GM10266 (cell line): ENCODE data around the gene GLRX5.
A peak's percentile ranks its signal among the peaks of the same experiment; 100 is the strongest.

Experiments
- DNase-seq: peaks from one replicate; pipeline ENCODE4 v3.0.0; 2012; ENCODE audit errors: extremely low spot score
- TF ChIP-seq, protein P1 (sequence below): IDR thresholded peaks from 2 replicates; pipeline ENCODE4 v1.5.1; 2012; ENCODE audit warnings: mild to moderate bottlenecking, low read depth; ENCODE audit not compliant: control insufficient read depth, insufficient read depth; ENCODE audit errors: missing control alignments

GLRX5 gene

DNA sequence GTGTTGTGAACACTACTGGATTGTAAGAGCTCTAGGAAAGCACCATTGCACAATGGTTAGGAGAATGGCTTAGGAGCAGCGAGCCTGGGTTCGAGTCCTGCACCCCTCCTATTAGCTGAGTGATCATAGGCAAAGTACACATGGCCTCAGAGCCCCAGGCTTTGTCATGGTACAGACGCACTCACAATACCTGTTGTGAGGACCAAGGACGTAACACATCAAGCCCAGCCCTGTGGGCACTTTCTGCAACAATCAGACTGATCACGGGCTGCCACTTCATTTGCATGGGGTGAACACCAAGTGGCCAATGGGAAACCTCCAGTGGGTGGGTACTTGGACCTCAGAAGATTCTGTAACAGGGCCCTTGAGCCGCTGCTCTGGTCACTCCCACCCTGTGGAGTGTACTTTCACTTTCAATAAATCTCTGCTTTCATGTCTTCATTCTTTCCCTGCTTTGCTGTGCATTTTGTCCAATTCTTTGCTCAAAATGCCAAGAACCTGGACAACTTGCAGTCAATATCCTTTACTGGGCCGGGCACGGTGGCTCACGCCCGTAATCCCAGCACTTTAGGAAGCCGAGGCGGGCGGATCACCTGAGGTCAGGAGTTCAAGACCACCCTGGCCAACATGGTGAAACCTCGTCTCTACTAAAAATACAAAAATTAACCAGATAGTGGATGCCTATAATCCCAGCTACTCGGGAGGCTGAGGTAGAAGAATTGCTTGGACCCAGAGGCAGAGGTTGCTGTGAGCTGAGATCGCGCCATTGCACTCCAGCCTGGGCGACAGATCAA lies 28.2 kb downstream of the GLRX5 start:
- TF ChIP-seq, protein P1, sequence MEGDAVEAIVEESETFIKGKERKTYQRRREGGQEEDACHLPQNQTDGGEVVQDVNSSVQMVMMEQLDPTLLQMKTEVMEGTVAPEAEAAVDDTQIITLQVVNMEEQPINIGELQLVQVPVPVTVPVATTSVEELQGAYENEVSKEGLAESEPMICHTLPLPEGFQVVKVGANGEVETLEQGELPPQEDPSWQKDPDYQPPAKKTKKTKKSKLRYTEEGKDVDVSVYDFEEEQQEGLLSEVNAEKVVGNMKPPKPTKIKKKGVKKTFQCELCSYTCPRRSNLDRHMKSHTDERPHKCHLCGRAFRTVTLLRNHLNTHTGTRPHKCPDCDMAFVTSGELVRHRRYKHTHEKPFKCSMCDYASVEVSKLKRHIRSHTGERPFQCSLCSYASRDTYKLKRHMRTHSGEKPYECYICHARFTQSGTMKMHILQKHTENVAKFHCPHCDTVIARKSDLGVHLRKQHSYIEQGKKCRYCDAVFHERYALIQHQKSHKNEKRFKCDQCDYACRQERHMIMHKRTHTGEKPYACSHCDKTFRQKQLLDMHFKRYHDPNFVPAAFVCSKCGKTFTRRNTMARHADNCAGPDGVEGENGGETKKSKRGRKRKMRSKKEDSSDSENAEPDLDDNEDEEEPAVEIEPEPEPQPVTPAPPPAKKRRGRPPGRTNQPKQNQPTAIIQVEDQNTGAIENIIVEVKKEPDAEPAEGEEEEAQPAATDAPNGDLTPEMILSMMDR = no peak
- DNase-seq = no peak

DNA sequence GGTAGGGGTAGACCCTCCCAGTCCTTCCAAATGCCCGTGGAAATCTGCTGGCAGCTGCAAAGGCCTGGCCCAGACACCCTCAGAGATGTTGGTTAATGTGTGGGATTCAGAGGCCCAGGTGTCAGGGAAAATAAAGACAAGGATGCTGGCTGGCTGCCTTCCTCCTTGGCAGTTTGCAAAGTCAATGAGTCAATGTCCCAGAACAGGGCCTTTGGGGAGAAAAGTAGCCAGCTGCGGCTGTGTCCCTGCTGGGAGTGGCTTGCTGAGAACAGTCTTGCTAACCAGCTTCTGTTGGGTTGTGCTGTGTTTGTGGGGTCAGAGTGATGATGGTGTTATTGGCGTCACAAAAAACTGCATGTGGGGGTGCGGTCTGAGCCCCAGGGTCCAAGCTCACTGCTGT lies 29.2 kb downstream of the GLRX5 start:
- TF ChIP-seq, protein P1 = no peak
- no peak for DNase-seq

DNA sequence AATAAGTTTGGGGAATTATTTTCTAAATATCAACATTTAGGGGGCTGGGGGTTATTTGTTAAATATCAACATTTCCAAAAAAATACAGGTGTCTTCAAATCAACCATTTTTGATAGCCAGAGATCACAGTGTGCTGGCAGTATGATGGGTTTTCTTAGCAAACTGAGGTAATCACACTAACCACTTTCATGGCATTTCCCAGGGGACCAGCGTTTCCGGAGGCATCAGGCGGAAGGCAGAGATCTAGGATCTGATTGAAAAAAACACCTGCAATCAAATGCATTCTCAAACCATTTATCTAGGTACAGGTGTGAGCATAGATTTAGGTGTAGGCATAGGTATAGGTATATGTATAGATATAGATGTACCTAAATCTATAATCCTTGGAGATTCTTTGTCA lies 34.6 kb downstream of the GLRX5 start:
- no peak for DNase-seq

DNA sequence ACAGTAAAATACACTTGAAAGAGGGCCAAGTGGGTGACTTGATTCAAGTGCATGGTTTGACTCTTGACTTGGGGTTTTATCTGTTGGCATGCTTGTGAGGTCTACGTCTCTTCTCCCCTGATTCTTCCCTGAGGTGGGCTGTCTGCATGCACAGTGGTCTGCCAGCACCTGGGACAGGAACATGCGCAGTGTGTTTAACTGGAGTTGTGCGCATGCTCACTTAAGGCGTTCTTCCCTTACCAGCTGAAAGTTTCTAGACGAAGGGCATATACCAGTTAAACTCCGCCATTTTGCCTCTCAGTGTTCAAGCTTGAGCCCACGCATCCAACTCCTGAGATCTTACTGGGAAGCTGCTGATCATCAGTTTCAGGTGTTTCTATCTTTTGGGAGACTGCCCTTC lies 38.5 kb downstream of the GLRX5 start:
- TF ChIP-seq, protein P1 = no peak

More for the DNA sequence above, 34.6 kb downstream of the GLRX5 start:
- TF ChIP-seq, protein P1 = no peak

DNA sequence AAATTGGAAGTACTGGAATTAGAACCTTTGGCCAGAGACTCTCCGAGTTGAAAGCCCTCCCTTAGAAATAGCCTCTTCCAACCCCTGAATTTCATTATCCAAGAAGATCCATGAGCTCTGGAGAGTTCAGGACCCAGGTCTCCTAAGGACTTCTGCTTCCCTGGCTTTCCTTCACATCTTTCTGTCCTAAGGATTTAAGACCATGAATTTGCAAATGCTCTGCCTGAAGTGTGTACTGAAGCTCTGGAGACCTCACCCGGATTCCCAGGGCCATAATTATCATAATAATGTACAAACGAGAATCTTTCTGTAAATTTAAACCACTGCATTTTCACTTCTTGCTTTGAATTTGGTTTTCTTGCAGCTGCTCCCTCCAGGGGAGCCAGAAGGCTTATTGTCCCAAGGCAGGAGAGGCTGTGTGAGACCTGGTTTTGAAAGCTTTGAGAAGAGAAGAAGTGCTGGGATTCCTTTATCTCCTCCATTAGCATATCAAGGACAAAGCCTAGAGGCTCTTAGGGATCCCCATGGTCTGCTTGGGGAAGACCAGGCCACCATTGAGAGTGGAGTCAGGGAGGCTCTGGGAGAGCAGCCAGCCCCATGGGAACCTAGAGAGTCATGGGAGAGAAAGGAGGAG lies 41.1 kb downstream of the GLRX5 start:
- TF ChIP-seq, protein P1 = no peak
- DNase-seq = no peak

More for the DNA sequence above, 38.5 kb downstream of the GLRX5 start:
- DNase-seq = no peak

DNA sequence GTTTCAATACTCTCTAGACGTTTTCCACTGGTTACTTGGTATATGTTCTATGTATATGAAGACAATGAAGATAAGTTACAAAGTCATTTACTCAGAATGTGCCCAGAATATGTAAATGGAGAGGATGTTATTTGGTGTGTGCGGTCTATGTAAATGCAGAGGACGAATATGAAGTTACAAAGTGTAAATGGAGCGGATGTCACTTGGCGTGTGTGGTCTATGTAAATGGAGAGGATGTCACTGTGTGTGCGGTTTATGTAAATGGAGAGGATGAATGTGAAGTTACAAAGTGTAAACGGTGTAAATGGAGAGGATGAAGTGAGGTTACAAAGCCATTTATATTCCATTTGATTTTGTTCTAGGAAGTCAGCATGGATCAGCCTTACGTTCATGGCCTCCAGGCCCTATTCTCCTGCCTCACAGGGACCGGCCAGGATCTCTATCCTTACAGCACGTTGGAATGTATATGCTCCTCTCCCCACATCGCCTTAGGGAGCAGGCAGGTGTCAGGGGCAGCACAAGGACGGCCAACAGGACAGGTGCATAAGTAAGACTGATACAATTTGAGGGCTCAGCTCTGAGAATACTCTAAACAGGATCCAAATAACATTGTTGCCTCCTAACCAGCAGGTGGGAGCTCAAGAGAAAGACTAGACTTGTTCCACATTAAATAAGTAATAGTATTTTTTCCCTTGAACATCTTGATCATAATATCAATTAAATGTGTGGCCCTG lies 42.4 kb downstream of the GLRX5 start:
- TF ChIP-seq, protein P1 = no peak
- peak; percentile 66 for DNase-seq
